Airway epithelial cell (primary cell): ENCODE measurements around the gene CAPN2. TPM values are rescaled to one million over a fixed set of nuclear protein-coding genes. Genes with fewer than 3 reads are reported as not detected.

ENCODE experiments used
- total RNA-seq: library from RNA; depleted of rRNA; stranded (reverse); fragments of >200 nt; gene quantifications from 2 replicates; pipeline ENCODE4 v1.2.3, GENCODE V29; 2015

CAPN2 gene
- total RNA-seq, result 177 and 215 TPM in 2 replicates

GRCh38 chr1:223712194-223712849 is at the start of gene CAPN2:
Gene CAPN2 (plus strand): TSS chr1:223712539. CDS start chr1:223712641, 102 bp downstream.

GRCh38 chr1:223665592-223666312 is 46.6 kb upstream of the CAPN2 start, which contains the start of gene CAPN8:
Gene CAPN8 (minus strand): TSS chr1:223665701. CDS start chr1:223665646, 55 bp downstream.

Other genes starting within 250 kb of the CAPN2 start
- gene CAPN8, start 46.8 kb upstream of the CAPN2 start, total RNA-seq, result 0.21 TPM in 1 of 2 replicates, not detected in the other
- 13.0 and 33.4 TPM in 2 replicates for gene TP53BP2, start 133.4 kb downstream of the CAPN2 start, total RNA-seq